ENCODE measurements around the gene NKIRAS2.
"Not testable (repeated sequence)": the region's sequence is repeated elsewhere in the genome, so short reads cannot be mapped to it uniquely, and the experiment has no call there.

Gene NKIRAS2

DNA sequence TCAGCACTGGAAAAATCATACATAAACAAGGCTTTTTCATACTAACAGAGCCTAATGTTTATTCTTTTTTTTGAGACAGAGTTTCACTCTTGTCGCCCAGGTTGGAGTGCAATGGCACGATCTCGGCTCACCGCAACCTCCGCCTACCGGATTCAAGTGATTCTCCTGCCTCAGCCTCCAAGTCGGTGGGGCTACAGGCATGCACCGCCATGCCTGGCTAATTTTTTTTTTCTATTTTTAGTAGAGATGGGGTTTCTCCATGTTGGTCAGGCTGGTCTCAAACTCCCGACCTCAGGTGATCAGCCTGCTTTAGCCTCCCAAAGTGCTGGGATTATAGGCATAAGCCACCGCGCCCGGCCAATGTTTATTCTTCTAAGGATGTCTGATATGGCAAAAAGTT, 6.2 kb upstream of the NKIRAS2 start:
- H3K27ac Mint-ChIP-seq, H3K4me3 Mint-ChIP-seq, DNase-seq, H3K27me3 Mint-ChIP-seq, ATAC-seq, H3K9me3 Mint-ChIP-seq: not testable (repeated sequence)
- peaks cover 69% of the 10 kb centered on the region for H3K4me1 Mint-ChIP-seq

DNA sequence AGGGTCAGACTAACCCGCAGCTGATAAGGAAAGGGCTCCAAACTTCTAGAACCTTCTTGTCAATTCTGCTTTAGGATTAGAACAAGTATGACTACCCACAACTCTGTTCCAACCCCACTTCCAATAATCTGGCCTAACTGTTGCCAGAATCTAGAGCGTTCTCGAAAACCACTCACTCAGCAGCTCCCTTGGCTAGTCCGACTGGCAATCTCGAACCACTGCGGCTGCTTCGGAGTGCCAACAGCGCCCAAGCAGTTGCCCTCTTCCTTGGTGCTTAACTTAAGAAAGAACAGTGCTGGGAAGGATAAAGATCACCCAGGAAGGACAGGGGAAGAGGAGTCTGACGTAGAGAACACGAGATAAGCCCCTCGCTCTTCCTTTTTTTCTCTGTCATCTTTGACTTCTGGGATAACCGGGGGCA, 3.5 kb upstream of the NKIRAS2 start:
- Mint-ChIP-seq H3K9me3 (peaks cover 4 to 11% of the 10 kb centered on the region in 2 donors), H3K4me3 (peak overlapping the region; percentile 96 to 99), H3K4me1 (peaks cover 72% of the 10 kb centered on the region), H3K27me3 (no peaks in the 10 kb centered on the region), H3K27ac (peak overlapping the region; percentile 99 to 100)
- ATAC-seq: no peak
- no peak for DNase-seq

DNA sequence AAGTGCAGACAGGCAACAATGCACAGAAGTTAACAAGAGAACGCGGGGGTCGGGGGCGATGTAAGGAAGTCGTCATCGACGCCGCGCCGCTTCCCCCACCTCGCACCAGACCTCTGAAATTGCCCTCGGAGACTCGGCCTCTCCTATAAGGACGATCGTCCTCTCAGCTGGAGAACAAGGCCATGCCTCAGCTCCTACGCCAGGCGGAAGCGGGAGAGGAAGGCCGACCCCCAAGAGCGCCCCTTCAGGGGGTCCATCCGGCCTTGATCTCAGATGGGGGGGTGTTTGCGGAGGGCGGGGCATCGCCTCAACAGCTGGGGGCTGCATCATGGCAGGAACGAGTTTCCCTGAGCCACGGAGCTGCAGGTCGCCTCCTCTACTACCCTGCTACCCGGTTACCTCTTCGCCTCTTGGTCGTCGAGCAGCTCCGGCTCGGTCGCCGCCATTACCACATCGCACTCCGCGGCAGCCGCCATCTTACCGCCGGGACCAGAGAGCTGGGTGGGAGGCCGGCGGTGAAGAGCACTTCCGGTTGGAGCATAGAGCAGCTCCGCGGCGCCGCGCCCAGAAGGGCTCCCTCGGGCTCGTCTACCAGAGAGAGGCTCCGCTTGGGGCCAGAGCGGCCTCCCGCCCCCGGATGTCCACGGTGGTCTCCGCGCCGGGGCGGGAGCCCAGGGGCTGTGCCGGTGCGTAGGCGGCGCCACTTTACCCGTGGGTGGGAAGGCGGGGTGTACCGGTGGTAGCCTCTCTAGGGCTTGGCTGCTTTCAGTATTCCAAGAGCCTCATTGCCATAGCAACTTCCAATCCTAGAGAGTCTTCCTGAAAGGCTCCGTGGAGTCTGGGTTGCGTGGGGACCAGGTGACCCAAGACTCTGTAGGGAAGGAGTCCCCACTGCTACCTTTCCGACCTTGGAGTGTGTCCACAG, 2.7 kb upstream of the NKIRAS2 start, which contains the start of gene DNAJC7:
Gene DNAJC7, minus strand, starts transcription at position 499 of the 925 bp plus-strand sequence. Its CDS starts 23 bp downstream, at position 476.
- Mint-ChIP-seq H3K27me3 (no peaks in the 10 kb centered on the region), H3K27ac (peak within 1 kb of the TSS; percentile 99 to 100), H3K9me3 (peaks cover 4 to 11% of the 10 kb centered on the region in 2 donors), H3K4me3 (peak within 1 kb of the TSS; percentile 96 to 99), H3K4me1 (peaks cover 69% of the 10 kb centered on the region)
- peak; percentile 87 to 93 for DNase-seq
- peak; percentile 95 for ATAC-seq

DNA sequence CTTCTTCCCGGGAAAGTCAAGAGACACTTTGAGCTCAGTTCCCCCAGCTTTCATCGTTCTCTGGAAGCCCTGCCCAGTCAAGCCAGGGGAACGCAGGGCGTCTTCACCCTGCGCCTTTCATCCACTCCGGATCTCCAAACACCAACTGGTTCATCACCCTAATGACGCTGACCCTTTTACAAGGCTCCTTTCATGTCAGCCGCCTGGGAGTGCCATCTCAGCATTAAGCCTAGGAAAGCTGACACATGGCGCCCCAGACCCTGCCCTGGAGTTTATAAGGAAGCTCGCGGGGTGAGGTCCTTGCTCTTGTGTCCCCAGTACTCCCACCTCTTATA, 2.1 kb upstream of the NKIRAS2 start:
- Mint-ChIP-seq H3K4me3 (peak overlapping the region; percentile 96 to 99), H3K27me3 (no peaks in the 10 kb centered on the region), H3K9me3 (peaks cover 4 to 11% of the 10 kb centered on the region in 2 donors), H3K27ac (peak overlapping the region; percentile 77 to 94), H3K4me1 (peaks cover 68% of the 10 kb centered on the region)
- no peak for DNase-seq
- ATAC-seq: peak; percentile 44

DNA sequence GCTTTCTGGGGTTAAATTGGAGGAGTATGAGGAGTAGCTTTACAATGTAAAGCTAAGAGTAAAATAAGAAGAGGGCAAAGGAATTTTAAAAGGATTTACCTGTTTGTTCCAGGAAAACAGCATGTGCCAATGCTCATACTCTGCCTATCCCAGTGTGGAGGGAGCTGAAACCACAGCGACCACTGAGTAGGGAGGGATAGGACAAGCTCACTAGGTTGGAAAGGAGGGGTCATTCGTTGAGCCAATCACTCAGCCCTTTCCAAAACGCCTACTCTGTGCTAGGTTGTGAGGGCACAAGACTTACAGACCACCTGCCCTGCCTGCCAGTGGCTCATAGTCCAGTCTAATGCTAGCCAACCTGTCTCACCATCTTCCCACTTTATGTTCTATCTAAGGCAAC, 1.6 kb upstream of the NKIRAS2 start:
- no peak for DNase-seq
- no peaks in the 10 kb centered on the region for H3K27me3 Mint-ChIP-seq
- H3K9me3 Mint-ChIP-seq: peaks cover 4 to 11% of the 10 kb centered on the region in 2 donors
- no peak for ATAC-seq
- H3K27ac Mint-ChIP-seq: peak overlapping the region in 1 of 2 donors; percentile 94
- H3K4me1 Mint-ChIP-seq: peaks cover 63% of the 10 kb centered on the region
- peak overlapping the region; percentile 96 to 99 for H3K4me3 Mint-ChIP-seq

DNA sequence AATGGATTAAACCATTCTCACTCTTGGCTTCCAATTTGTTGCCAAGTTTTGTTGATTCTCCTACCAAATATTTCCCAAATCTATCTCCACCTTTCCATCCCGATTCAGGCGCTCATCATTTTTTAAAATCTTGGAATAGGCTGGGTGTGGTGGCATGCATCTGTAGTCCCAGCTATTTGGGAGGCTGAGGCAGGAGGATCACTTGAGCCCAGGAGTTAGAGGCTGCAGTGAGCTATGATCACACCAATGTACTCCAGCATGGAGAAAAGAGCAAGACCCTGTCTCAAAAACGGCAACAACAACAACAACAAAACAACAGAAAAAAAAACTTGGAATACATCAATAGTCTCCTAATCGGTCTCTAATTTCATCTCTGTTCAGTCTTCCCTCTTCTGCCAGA, 902 bp upstream of the NKIRAS2 start:
- Mint-ChIP-seq H3K4me3 (peak overlapping the region; percentile 96 to 99), H3K27ac (no peak overlapping the region), H3K4me1 (peaks cover 59% of the 10 kb centered on the region), H3K27me3 (no peaks in the 10 kb centered on the region), H3K9me3 (peaks cover 4 to 11% of the 10 kb centered on the region in 2 donors)
- DNase-seq: no peak
- no peak for ATAC-seq

DNA sequence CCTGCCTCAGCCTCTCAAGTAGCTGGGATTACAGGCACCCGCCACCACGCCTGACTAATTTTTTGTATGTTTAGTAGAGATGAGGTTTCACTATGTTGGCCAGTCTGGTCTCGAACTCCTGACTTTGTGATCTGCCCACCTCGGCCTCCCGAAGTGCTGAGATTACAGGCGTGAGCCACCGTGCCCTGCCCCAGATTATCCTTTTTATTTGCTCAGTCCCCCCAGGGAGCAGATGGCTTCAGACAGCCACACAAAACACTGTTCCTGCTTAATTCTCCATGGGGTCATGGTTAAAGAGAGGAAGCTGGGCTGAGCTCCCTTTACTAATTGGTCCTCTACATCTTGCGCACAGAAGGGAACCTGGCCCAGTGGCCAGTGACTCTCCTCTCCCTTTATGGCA, 955 bp downstream of the NKIRAS2 start:
- Mint-ChIP-seq H3K4me1 (peaks cover 59% of the 10 kb centered on the region), H3K9me3 (peaks cover 4 to 11% of the 10 kb centered on the region in 2 donors), H3K4me3 (peak overlapping the region; percentile 90 to 93), H3K27ac (peak overlapping the region in 1 of 2 donors; percentile 96)
- not testable (repeated sequence) for DNase-seq, H3K27me3 Mint-ChIP-seq, ATAC-seq

DNA sequence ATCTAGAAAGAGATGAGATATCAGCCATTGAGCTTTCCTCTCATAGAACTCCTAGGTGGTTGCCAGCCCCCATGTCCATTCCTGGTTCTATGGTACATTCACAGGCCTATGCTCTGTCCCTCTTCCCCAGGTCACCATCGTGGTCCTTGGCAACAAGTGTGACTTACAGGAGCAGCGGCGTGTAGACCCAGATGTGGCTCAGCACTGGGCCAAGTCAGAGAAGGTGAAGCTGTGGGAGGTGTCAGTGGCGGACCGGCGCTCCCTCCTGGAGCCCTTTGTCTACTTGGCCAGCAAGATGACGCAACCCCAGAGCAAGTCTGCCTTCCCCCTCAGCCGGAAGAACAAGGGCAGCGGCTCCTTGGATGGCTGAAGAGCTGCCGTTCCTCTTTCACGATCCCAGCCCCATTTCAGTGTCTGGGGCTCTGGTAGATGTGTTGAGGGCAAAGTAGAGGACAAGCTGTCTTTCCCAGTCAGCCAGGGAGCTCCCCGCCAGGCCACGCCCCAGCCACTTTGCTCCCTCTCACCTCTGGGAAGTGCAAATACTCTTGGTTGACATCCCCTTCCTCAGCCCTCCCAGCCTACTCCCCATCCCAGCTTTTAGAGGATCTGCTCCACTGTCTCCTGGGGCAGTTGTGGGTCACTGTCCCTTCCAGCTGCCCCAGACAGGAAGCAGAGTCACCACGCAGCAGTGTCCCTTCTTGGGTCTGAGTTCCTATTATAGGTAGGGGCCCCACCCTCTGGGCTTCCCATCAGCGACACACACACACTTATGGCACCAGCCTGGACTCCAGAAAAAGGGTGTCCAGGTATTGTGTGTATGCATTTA, 3.8 kb downstream of the NKIRAS2 start:
- no peak for DNase-seq
- peaks cover 4 to 11% of the 10 kb centered on the region in 2 donors for H3K9me3 Mint-ChIP-seq
- no peak overlapping the region for H3K4me3 Mint-ChIP-seq
- no peak for ATAC-seq
- peaks cover 43% of the 10 kb centered on the region for H3K4me1 Mint-ChIP-seq
- H3K27ac Mint-ChIP-seq: peak overlapping the region in 1 of 2 donors; percentile 54
- no peaks in the 10 kb centered on the region for H3K27me3 Mint-ChIP-seq

DNA sequence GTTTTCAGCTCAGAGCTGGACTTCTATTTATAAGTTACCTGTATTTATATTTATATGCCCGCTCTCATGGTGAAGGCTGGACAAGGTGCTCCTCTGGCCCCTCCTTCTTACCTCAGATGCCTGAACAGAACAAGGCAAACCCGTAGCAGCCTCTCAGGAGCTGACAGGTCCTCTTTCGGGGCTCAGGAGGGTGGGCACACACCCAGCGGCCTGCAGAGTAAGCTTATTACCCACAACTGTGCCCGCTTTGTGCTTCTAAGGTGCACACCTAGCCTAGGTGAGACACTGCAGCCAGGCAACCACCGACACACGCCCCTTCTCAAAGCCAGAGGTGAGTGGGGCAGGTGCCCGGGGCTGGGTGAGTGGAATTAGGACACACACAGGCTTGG, 5.3 kb downstream of the NKIRAS2 start:
- DNase-seq (no peak), ATAC-seq (peak; percentile 33)
- H3K27me3 Mint-ChIP-seq: no peaks in the 10 kb centered on the region
- H3K4me1 Mint-ChIP-seq: peaks cover 32% of the 10 kb centered on the region
- peak overlapping the region in 1 of 2 donors; percentile 87 for H3K27ac Mint-ChIP-seq
- no peak overlapping the region for H3K4me3 Mint-ChIP-seq
- no peaks in the 10 kb centered on the region for H3K9me3 Mint-ChIP-seq

DNA sequence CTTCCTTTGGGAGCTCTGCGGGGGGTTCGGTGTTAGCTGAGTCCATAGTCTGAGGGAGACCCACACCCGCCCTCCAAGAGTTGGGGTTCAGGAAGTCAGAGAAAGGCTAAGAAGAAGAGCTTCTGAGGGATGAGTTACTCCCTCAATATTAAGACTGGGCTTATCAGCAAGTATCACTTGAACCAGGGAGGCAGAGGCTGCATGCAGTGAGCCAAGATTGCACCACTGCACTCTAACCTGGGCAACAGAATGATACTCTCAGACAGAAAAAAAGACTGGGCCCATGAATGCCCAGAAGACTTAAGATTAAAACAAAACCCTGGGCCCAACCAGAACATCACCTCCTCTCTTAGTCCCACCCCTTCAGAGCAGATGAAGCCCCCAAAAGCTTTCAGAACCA, 6.0 kb downstream of the NKIRAS2 start:
- ATAC-seq (no peak), DNase-seq (no peak)
- Mint-ChIP-seq H3K4me1 (peaks cover 25% of the 10 kb centered on the region), H3K9me3 (no peaks in the 10 kb centered on the region), H3K27me3 (no peaks in the 10 kb centered on the region), H3K4me3 (no peak overlapping the region), H3K27ac (peak overlapping the region in 1 of 2 donors; percentile 45)

DNA sequence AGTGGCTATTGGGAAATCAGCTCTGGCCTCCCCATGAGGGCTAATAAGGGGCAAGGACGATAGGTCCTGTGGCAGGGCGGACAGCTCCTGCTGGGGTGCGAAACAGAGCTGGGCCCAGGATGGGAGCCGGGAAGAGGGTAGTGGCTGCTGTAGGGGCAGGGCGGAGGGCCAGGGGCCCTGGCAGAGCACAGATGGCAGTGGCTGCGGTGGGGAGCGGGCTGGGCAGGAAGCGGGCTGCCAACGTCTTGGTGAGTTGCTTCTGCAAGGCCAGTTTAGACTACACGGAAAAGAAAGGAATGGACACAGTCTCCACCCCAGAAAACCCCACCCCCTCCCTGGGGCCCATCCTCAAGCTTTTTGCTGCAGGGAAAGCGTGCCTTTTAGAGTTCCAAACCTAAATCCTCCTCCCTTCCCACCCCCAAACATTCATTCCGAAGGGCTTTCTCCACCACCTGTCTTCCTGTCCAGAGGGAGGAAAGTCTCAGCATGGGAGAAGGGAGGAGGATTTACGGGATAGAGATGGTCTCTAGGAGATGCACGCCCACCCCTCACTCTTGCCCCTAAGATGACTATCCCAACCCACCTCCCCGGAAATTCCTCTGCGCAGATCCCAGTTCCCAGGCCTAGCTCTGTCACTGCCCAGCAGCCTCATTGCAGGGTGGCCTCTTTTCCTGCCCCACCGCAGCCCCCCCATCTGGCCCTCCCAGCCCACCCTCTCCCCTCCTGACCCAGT, 7.1 kb downstream of the NKIRAS2 start:
- Mint-ChIP-seq H3K9me3 (no peaks in the 10 kb centered on the region), H3K27ac (peak overlapping the region in 1 of 2 donors; percentile 44), H3K4me3 (no peak overlapping the region), H3K4me1 (peaks cover 16% of the 10 kb centered on the region), H3K27me3 (no peaks in the 10 kb centered on the region)
- ATAC-seq: no peak
- DNase-seq: no peak

DNA sequence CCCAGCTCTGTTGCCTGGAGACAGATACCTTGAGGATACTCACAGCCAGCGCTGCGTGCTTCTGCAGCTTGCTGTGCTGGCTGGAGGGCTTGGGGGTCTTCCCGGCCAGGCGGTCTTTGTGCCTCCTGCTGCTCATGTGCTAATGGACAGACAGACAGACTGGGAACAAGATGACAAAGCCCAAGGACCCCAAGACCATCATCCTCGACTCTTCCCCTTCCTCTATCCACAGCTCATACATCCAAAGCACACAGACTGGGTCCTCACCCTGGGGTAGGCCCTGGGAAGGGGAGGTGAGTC, 7.7 kb downstream of the NKIRAS2 start:
- H3K27me3 Mint-ChIP-seq: no peaks in the 10 kb centered on the region
- ATAC-seq (no peak), DNase-seq (no peak)
- H3K9me3 Mint-ChIP-seq: no peaks in the 10 kb centered on the region
- no peak overlapping the region for H3K27ac Mint-ChIP-seq
- no peak overlapping the region for H3K4me3 Mint-ChIP-seq
- peaks cover 12% of the 10 kb centered on the region for H3K4me1 Mint-ChIP-seq

DNA sequence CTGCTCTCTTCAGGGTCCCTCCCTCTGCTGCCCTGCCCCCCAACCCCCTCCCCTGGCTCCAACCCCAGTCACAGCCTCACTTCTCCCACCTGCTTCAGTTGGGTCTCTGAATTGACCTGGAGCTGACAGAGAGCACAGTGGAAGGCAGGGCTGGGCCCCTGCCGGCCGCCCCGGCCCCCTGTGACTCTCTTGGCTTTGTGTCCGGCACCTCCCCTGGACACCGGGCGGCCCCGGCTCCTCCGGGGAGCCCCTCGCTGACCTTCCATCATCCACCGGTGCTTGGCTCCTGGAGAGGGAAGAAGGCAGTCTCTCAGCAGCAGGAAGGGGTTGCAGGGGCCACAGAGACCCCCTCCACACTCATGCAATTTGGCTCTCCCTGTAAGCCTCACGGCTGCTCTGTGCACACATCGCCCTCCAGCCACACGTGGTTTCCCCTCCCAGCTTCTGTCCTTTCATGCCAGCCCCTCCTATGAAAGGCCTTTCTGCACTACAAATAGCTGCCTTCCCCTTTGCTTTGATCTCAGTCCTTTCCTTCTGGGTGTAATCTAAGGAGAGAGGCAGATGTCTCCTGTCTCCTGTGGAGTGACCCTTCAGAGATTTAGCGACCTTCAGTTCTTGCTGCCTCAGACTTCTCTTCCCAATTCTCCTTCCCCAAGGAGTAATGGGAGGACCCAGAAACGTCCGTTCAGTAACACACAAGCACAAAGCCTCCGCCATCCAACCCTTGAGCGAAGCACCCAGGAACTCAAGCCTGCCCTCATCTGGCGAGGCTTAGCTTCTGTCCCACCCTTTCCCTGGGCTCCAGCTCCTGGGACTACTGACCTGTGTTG, 8.3 kb downstream of the NKIRAS2 start:
- ATAC-seq: no peak
- Mint-ChIP-seq H3K4me3 (no peak overlapping the region), H3K27ac (no peak overlapping the region), H3K4me1 (peaks cover 12% of the 10 kb centered on the region), H3K27me3 (no peaks in the 10 kb centered on the region), H3K9me3 (no peaks in the 10 kb centered on the region)
- DNase-seq: no peak

DNA sequence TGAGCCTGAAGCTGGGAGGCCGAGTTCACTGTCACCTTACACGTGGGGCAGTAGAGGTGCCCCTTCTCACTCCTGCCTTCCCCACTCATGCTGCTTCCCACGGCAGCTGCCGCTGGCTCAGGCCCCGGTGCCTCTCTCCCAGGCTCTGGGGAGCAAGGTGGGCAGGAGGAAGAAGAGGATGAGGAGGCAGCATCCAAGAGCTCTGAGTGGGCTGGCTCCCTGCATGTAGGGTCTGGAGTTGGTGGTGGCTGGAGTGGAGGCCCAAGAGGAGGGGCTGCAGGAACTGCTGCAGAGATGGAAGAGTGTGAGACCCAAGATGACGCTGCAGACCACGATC, 8.9 kb downstream of the NKIRAS2 start:
- no peak for DNase-seq
- ATAC-seq: no peak
- H3K27ac Mint-ChIP-seq: no peak overlapping the region
- no peak overlapping the region for H3K4me3 Mint-ChIP-seq
- no peaks in the 10 kb centered on the region for H3K27me3 Mint-ChIP-seq
- peaks cover 15% of the 10 kb centered on the region for H3K4me1 Mint-ChIP-seq
- H3K9me3 Mint-ChIP-seq: no peaks in the 10 kb centered on the region

DNA sequence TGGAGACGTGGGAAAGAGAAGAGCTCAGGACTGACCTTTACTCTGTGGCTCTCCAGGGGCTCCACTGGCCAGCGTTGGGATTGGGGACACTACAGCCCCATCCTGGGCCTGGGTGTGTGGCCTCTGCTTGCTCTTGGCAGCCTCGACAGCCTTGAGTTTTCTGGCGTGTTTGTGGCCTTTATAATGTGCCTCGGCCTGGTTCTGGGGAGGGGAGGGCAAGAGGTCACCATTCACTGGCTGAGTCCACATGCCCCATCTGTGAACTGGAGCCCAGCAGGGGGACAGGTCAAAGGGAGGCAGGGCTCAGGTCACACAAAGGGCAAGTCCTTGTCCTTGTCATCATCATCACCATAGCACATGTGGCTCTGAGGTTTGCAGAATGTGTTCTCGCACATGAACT, 11.7 kb downstream of the NKIRAS2 start:
- Mint-ChIP-seq H3K4me3 (no peak overlapping the region), H3K9me3 (no peaks in the 10 kb centered on the region), H3K27me3 (no peaks in the 10 kb centered on the region), H3K4me1 (peaks cover 11% of the 10 kb centered on the region), H3K27ac (no peak overlapping the region)
- DNase-seq (no peak), ATAC-seq (no peak)
